ENCODE results near the gene PRMT7. TPM values are rescaled to one million over a fixed set of nuclear protein-coding genes. Genes with fewer than 3 reads are reported as not detected.

PRMT7 gene
- polyA plus RNA-seq, 3 donors = 15.0 to 41.1 (median 15.2) TPM

DNA sequence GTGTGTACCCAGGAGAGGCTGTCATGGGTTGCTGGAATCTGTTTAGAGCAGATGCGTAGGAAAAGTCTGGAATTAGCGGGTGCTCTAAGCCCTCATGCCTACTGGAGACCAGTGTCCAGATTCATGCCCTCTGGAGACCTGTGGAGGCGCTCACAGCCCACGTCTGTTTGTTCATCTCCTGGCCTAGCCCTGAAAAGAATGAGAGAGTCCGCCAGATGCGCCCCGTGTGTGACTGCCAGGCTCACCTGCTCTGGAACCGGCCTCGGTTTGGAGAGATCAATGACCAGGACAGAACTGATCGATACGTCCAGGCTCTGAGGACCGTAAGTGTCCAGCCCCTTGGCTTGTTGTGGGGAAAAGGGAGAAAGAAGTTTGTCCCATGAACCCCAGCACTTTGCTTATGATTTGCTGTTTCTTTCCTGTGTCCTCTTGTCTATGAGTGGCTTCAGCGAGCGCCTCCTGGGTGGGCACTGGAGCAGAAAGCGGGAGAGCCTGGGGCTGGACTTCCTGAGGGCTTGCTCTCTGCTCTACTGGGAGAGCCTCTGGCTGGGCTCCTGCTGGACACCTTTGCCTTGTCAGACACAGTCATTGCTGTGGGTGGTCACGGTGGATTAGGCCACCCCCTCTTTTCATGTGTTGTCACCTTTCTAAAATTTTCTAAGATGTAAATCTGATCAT, 35.3 kb downstream of the PRMT7 start:
- H3K27ac Mint-ChIP-seq = peak overlapping the region in 1 of 7 donors; percentile 25
- DNase-seq = no peak
- peaks cover 84 to 94% of the 10 kb centered on the region in 2 donors for H3K36me3 Mint-ChIP-seq
- Histone ChIP-seq H3K4me1 (ENCODE audit: control insufficient read depth in 1 of 2, insufficient read depth in 2 of 2, low read length in 2 of 2) (no peaks in the 10 kb centered on the region), H3K79me2 (ENCODE audit: insufficient read depth, low read length) (no peaks in the 10 kb centered on the region), H3K9me3 (replicated peaks in 1 of 2; ENCODE audit: control insufficient read depth in 1 of 2, insufficient read depth in 1 of 2, low read length in 2 of 2) (no peaks in the 10 kb centered on the region), H4K20me1 (ENCODE audit: insufficient read depth, low read length) (no peaks in the 10 kb centered on the region), H3K27ac (ENCODE audit: low read depth in 1 of 2, low read length in 2 of 2) (no peak overlapping the region), H3K27me3 (ENCODE audit: control insufficient read depth in 2 of 2, insufficient read depth in 2 of 2, low read length in 2 of 2) (no peaks in the 10 kb centered on the region), H3K4me2 (replicated peaks; ENCODE audit: extremely low read depth, low read length, poor library complexity, severe bottlenecking) (no peak overlapping the region), H3K9ac (ENCODE audit: insufficient read depth, low read length, poor library complexity, severe bottlenecking) (no peak overlapping the region), H3K4me3 (replicated peaks in 1 of 3; ENCODE audit: low read depth in 2 of 3, low read length in 3 of 3) (no peak overlapping the region), H2AFZ (ENCODE audit: insufficient read depth, low read depth, low read length, poor library complexity, severe bottlenecking) (no peak overlapping the region), H3K36me3 (replicated peaks in 1 of 2; ENCODE audit: control insufficient read depth in 1 of 2, insufficient read depth in 2 of 2, low read length in 2 of 2) (peaks cover 65 to 97% of the 10 kb centered on the region in 2 donors)
- peaks cover 0 to 3% (median 1%) of the 10 kb centered on the region in 3 donors for H3K27me3 Mint-ChIP-seq (ENCODE audit: low read depth in 3 of 3)
- TF ChIP-seq, protein P1, sequence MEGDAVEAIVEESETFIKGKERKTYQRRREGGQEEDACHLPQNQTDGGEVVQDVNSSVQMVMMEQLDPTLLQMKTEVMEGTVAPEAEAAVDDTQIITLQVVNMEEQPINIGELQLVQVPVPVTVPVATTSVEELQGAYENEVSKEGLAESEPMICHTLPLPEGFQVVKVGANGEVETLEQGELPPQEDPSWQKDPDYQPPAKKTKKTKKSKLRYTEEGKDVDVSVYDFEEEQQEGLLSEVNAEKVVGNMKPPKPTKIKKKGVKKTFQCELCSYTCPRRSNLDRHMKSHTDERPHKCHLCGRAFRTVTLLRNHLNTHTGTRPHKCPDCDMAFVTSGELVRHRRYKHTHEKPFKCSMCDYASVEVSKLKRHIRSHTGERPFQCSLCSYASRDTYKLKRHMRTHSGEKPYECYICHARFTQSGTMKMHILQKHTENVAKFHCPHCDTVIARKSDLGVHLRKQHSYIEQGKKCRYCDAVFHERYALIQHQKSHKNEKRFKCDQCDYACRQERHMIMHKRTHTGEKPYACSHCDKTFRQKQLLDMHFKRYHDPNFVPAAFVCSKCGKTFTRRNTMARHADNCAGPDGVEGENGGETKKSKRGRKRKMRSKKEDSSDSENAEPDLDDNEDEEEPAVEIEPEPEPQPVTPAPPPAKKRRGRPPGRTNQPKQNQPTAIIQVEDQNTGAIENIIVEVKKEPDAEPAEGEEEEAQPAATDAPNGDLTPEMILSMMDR (IDR thresholded peaks at IDR 0.05) = no peak
- H3K9me3 Mint-ChIP-seq = no peaks in the 10 kb centered on the region
- over 99% methylated on average over 14 of the region's 16 CpGs for WGBS (ENCODE audit: insufficient coverage)
- no peaks in the 10 kb centered on the region for H3K4me1 Mint-ChIP-seq
- intact Hi-C loops (cut with micrococcal nuclease) = no loop called here
- H3K4me3 Mint-ChIP-seq = peak overlapping the region in 1 of 2 donors; percentile 37

DNA sequence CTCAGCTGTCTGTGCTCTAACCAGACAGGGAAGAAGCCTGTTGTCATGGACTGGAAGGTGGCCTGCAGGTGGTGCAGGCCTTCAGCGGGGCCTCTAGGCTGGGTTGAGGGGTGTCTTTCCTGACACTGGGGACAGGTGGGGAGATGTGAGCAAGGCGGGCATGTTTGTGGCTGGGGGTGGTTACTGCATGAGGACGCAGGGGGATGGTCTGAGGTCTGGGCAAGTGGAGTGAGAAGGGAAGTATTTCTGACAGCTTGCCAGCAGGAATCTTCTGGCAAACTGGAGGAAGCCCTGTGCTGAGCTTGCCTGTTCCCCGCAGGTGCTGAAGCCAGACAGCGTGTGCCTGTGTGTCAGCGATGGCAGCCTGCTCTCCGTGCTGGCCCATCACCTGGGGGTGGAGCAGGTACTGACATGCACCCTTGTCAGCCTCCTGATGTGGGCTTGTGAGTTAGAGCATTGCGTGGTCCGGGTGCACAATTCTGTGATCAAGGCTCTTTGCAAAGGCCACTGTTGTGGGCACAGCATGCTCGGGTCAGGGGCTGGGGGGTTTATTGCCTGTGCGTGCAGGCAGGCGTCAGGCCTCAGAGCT, 36.2 kb downstream of the PRMT7 start:
- TF ChIP-seq, protein P1 (IDR thresholded peaks at IDR 0.05) = no peak
- peaks cover 85 to 94% of the 10 kb centered on the region in 2 donors for H3K36me3 Mint-ChIP-seq
- WGBS (ENCODE audit: insufficient coverage) = 63% methylated on average over 10 of the region's 12 CpGs
- no peaks in the 10 kb centered on the region for H3K27me3 ChIP-seq (ENCODE audit: control insufficient read depth in 2 of 2, insufficient read depth in 2 of 2, low read length in 2 of 2)
- no peak overlapping the region for H2AFZ ChIP-seq (ENCODE audit: insufficient read depth, low read depth, low read length, poor library complexity, severe bottlenecking)
- H3K27ac ChIP-seq (ENCODE audit: low read depth in 1 of 2, low read length in 2 of 2) = no peak overlapping the region
- H3K4me3 ChIP-seq (replicated peaks in 1 of 3; ENCODE audit: low read depth in 2 of 3, low read length in 3 of 3) = no peak overlapping the region
- H3K4me1 Mint-ChIP-seq = no peaks in the 10 kb centered on the region
- H4K20me1 ChIP-seq (ENCODE audit: insufficient read depth, low read length) = no peaks in the 10 kb centered on the region
- H3K9ac ChIP-seq (ENCODE audit: insufficient read depth, low read length, poor library complexity, severe bottlenecking) = no peak overlapping the region
- H3K4me2 ChIP-seq (replicated peaks; ENCODE audit: extremely low read depth, low read length, poor library complexity, severe bottlenecking) = no peak overlapping the region
- H3K9me3 Mint-ChIP-seq = no peaks in the 10 kb centered on the region
- no peak overlapping the region for H3K4me3 Mint-ChIP-seq
- DNase-seq = no peak
- peaks cover 69 to 95% of the 10 kb centered on the region in 2 donors for H3K36me3 ChIP-seq (replicated peaks in 1 of 2; ENCODE audit: control insufficient read depth in 1 of 2, insufficient read depth in 2 of 2, low read length in 2 of 2)
- no peaks in the 10 kb centered on the region for H3K79me2 ChIP-seq (ENCODE audit: insufficient read depth, low read length)
- intact Hi-C loops (cut with micrococcal nuclease) = no loop called here
- H3K4me1 ChIP-seq (ENCODE audit: control insufficient read depth in 1 of 2, insufficient read depth in 2 of 2, low read length in 2 of 2) = no peaks in the 10 kb centered on the region
- peaks cover 0 to 3% (median 1%) of the 10 kb centered on the region in 3 donors for H3K27me3 Mint-ChIP-seq (ENCODE audit: low read depth in 3 of 3)
- H3K9me3 ChIP-seq (replicated peaks in 1 of 2; ENCODE audit: control insufficient read depth in 1 of 2, insufficient read depth in 1 of 2, low read length in 2 of 2) = no peaks in the 10 kb centered on the region
- H3K27ac Mint-ChIP-seq = peak overlapping the region in 2 of 7 donors; percentile 71 to 78

Measured in CD14-positive monocyte (primary cell).